K562 (cell line): ENCODE results near the gene ZC3H18. TPM values are rescaled to one million over a fixed set of nuclear protein-coding genes. Genes with fewer than 3 reads are reported as not detected.

ENCODE experiments used
- ATF3 ChIP-seq, 2 experiments: fragments of 450-650 bp in 1 of 2; sonication (generic) in 1 of 2; formaldehyde crosslinking in 1 of 2; IDR thresholded peaks in 1 of 2; conservative IDR thresholded peaks in 1 of 2; 2 replicates each; pipeline versions ENCODE4 v1.6.1 to v1.8.1; 2016 to 2023; ENCODE audit warnings: mild to moderate bottlenecking in 2 of 2, moderate library complexity in 2 of 2, inconsistent platforms in 1 of 2, missing genetic modification reagents in 1 of 2
- EWSR1 ChIP-seq: fragments of 450-650 bp; IDR thresholded peaks from 2 replicates; pipeline ENCODE4 v1.6.1; 2018; ENCODE audit warnings: borderline replicate concordance, mild to moderate bottlenecking, low read depth, moderate library complexity; ENCODE audit not compliant: partially characterized antibody
- FOXP4 ChIP-seq: sonication (generic); formaldehyde crosslinking; IDR thresholded peaks from 2 replicates; pipeline ENCODE4 v1.8.0; 2022; ENCODE audit warnings: mild to moderate bottlenecking, missing genetic modification reagents, borderline replicate concordance
- HEY1 ChIP-seq: fragments of 250-450 bp; sonication (Bioruptor Pico); IDR thresholded peaks from 2 replicates; pipeline ENCODE4 v1.5.0; 2020; ENCODE audit warnings: mild to moderate bottlenecking, moderate library complexity, borderline replicate concordance
- KLF6 ChIP-seq: fragments of 250-450 bp; sonication (Bioruptor Pico); IDR thresholded peaks from 2 replicates; pipeline ENCODE4 v1.4.0; 2020; ENCODE audit warnings: mild to moderate bottlenecking, moderate library complexity, borderline replicate concordance
- L3MBTL2 ChIP-seq: fragments of 450-650 bp; IDR thresholded peaks from 2 replicates; pipeline ENCODE4 v1.6.1; 2016; ENCODE audit warnings: mild to moderate bottlenecking, moderate library complexity
- NR3C1 ChIP-seq: sonication (generic); formaldehyde crosslinking; IDR thresholded peaks from 2 replicates; pipeline ENCODE4 v1.8.1; 2022; ENCODE audit warnings: missing genetic modification reagents
- PTRF ChIP-seq: fragments of 450-650 bp; IDR thresholded peaks from 2 replicates; pipeline ENCODE4 v1.6.1; 2016; ENCODE audit warnings: mild to moderate bottlenecking, missing genetic modification characterization, missing compliant biosample characterization
- RB1 ChIP-seq: fragments of 450-650 bp; IDR thresholded peaks from 2 replicates; pipeline ENCODE4 v1.6.1; 2017; ENCODE audit warnings: low read depth, mild to moderate bottlenecking
- TAF15 ChIP-seq: fragments of 200-400 bp; formaldehyde crosslinking; IDR thresholded peaks from 2 replicates; pipeline ENCODE4 v1.6.1; 2017; ENCODE audit warnings: mild to moderate bottlenecking, low read depth, low read length, moderate library complexity
- TCF3 ChIP-seq: sonication (generic); formaldehyde crosslinking; IDR thresholded peaks from 2 replicates; pipeline ENCODE4 v1.4.0; 2020; ENCODE audit warnings: mild to moderate bottlenecking, missing genetic modification reagents
- THAP7 ChIP-seq: fragments of 250-450 bp; sonication (Bioruptor Pico); IDR thresholded peaks from 2 replicates; pipeline ENCODE4 v1.5.0; 2021
- TRIM25 ChIP-seq: fragments of 450-650 bp; IDR thresholded peaks from 2 replicates; pipeline ENCODE4 v1.7.0; 2016; ENCODE audit warnings: borderline replicate concordance
- UBTF ChIP-seq, 2 experiments: IDR thresholded peaks; 2 replicates each; pipeline ENCODE4 v1.6.1; 2012; ENCODE audit warnings: improper control_type of control experiment in 2 of 2, low read depth in 2 of 2, low read length in 2 of 2, borderline replicate concordance in 1 of 2
- USF1 ChIP-seq: sonication (generic); formaldehyde crosslinking; IDR thresholded peaks from 2 replicates; pipeline ENCODE4 v1.9.0; 2022; ENCODE audit warnings: mild to moderate bottlenecking, missing genetic modification reagents
- ZNF431 ChIP-seq: sonication (generic); formaldehyde crosslinking; IDR thresholded peaks from 2 replicates; pipeline ENCODE4 v1.8.0; 2022; ENCODE audit warnings: mild to moderate bottlenecking, missing genetic modification reagents
- polyA plus RNA-seq, 8 experiments: library from polyadenylated mRNA; depleted of rRNA in 4 of 8; stranded (reverse) in 5 of 8; unstranded in 3 of 8; fragments of >200 nt; fragmentation: Nextera tagmentation in 2 of 8; fragmentation: Illumina TruSeq in 1 of 8; extraction: Ambion mirVana in 2 of 8; extraction: Trizol in 1 of 8; gene quantifications; 2 replicates each; pipeline versions ENCODE4 v1.2.1 to v1.2.3, GENCODE V29; 2011 to 2014; ENCODE audit warnings: inconsistent platforms in 1 of 8, missing spikeins in 1 of 8
- total RNA-seq, 7 experiments: library from RNA; depleted of rRNA in 6 of 7; stranded (reverse); fragments of >200 nt in 6 of 7; fragmentation: Illumina TruSeq in 2 of 7; extraction: Trizol in 2 of 7; gene quantifications; 2 replicates each; pipeline versions ENCODE4 v1.2.1 to v1.2.3, GENCODE V29; 2011 to 2021; ENCODE audit warnings: low replicate concordance in 1 of 7

Gene ZC3H18
- total and polyA plus RNA-seq, 9 of the 15 experiments (the other 6 are each of a cell fraction or from before 2014, with no cell fraction given) = 1.7 to 88.7 (median 26.9) TPM

- no peak for TF ChIP-seq PTRF (tag)
- TF ChIP-seq ATF3 (IDR thresholded peaks at IDR 0.05) = no peak
- no peak for TF ChIP-seq ATF3 (CRISPR knock-in tag; conservative IDR thresholded peaks at IDR 0.05)
- TF ChIP-seq RB1 = no peak
- no peak for TF ChIP-seq TRIM25
- TF ChIP-seq TCF3 (CRISPR knock-in tag) = 0 out of 2 replicates have a peak, but pooled peaks have one; percentile 15
- no peak for TF ChIP-seq NR3C1 (CRISPR knock-in tag)
- peak in 1 of 2 experiments; percentile 47; a peak in 1 of 4 replicates for TF ChIP-seq UBTF (IDR thresholded peaks at IDR 0.05; ENCODE audit: borderline replicate concordance in 1 of 2, low read depth in 2 of 2, low read length in 2 of 2)
- TF ChIP-seq USF1 (CRISPR knock-in tag) = no peak
- TF ChIP-seq THAP7 = no peak
- TF ChIP-seq ZNF431 (CRISPR knock-in tag) = no peak
- TF ChIP-seq FOXP4 (CRISPR knock-in tag) = no peak
- TF ChIP-seq L3MBTL2 = 0 out of 2 replicates have a peak, but pooled peaks have one; percentile 20
- no peak for TF ChIP-seq EWSR1
- no peak for TF ChIP-seq TAF15
- no peak for TF ChIP-seq HEY1 (CRISPR knock-in tag)
- TF ChIP-seq KLF6 (CRISPR knock-in tag) = no peak
- TF ChIP-seq, all 486 proteins: peak for 7
Measured at GRCh38 chr16:88549671-88550245, 20.4 kb upstream of the ZC3H18 start (continued).
